Ectodermal cell (in vitro differentiated cells): ENCODE data around the gene TNFAIP1.
"Not testable (repeated sequence)": the region's sequence is repeated elsewhere in the genome, so short reads cannot be mapped to it uniquely, and the experiment has no call there.

Source experiments
- H3K27ac ChIP-seq: 2 replicates; pipeline ENCODE4 v1.7.0; 2013; ENCODE audit warnings: mild to moderate bottlenecking, low read depth, low read length; ENCODE audit not compliant: insufficient read depth, poor library complexity, severe bottlenecking
- H3K27me3 ChIP-seq: 2 replicates; pipeline ENCODE4 v1.7.0; 2013; ENCODE audit warnings: mild to moderate bottlenecking, low read length; ENCODE audit not compliant: insufficient read depth, control insufficient read depth, poor library complexity, severe bottlenecking
- H3K36me3 ChIP-seq: one replicate; pipeline ENCODE4 v1.7.0; 2013; ENCODE audit warnings: low read length; ENCODE audit not compliant: control insufficient read depth, insufficient read depth
- H3K4me1 ChIP-seq: one replicate; pipeline ENCODE4 v1.7.0; 2013; ENCODE audit warnings: low read length; ENCODE audit not compliant: control insufficient read depth, insufficient read depth
- H3K4me3 ChIP-seq: 2 replicates; pipeline ENCODE4 v1.7.0; 2013; ENCODE audit warnings: low read depth, low read length, control low read depth; ENCODE audit not compliant: insufficient read depth
- H3K9me3 ChIP-seq: 2 replicates; pipeline ENCODE4 v1.7.0; 2013; ENCODE audit warnings: mild to moderate bottlenecking, low read length, moderate library complexity; ENCODE audit not compliant: control insufficient read depth
- WGBS, 2 experiments: methylation state at CpG; one replicate each; pipeline ENCODE4 v1.1.7; 2013; ENCODE audit warnings: missing lambda C conversion rate in 2 of 2; 5-methylcytosine and 5-hydroxymethylcytosine counted together

Gene TNFAIP1

DNA sequence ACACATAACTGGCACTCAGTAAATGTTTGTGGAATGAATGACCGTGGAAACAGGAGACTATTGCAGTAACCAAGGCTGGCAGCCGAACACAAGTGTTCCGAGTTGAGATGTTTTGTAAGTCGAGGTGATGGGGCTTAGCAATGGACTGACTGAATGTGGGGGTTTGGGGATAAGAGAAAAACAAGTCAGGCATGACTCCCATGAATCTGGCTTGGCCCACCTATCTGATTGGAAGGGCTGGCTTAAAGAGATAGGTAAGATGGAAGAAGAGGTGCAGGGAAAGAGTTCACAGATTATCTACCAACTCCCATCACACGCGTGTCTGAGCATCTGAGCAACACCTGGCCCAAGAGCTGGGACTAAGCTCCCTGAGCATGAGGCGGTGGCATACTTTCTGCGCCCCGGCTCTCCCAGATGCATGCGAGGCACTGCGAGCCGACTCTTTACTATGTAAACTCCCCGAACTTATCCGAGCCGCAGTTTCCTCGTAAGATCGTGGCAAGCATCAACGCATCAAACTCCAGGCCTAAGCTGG lies 828 bp upstream of the TNFAIP1 start:
- Histone ChIP-seq H3K27me3 (no peaks in the 10 kb centered on the region), H3K27ac (peak overlapping the region; percentile 81), H3K4me3 (peak overlapping the region; percentile 98), H3K36me3 (no peaks in the 10 kb centered on the region), H3K9me3 (no peaks in the 10 kb centered on the region), H3K4me1 (peaks cover 12% of the 10 kb centered on the region)
- 20 to 21% methylated on average over 18 of the region's 18 CpGs for WGBS, 2 experiments

DNA sequence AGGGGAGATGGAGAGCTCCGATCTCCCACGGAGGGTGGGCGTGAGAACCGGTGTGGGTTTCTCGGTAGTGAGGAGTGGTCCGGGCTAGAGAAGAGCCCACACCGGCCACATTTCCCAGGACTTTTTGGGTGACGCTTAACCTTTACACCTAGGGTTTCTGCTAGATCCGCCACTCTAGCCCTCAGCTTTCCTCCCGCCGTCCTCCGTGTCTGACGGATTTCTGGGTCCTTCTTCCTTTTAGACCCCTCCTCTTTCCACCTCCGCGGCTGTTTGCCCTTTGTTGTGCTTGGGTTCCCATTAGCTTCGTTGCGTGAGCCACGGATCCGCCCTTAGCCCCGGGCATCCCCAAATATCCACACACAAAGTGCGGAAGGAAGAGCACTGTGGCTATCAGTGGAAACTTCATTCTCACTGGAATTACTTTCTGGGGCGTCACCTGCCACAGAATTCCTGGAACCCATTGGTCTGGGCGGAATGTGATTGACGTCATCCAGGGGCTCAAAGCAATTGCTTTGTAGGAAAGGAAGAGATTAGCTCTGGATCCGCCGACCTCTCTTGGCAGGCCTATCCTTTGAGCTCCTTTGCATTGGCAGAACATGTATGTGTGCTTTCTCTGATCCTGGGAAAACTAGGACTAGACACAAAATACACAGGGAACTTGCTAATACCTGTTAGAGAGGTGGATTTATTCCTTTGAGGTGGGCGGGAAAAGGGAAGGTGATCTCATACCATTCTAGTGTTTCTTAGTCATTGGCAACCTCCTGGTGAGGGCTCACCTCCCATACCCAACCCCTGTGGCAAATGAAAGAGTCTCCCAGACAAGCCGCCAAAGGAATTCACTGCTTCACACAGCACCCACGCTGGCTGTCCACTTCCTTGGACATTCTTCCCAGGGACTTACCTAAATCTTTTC lies 654 bp downstream of the TNFAIP1 start:
- Histone ChIP-seq H3K4me3 (peak overlapping the region; percentile 98), H3K36me3 (no peaks in the 10 kb centered on the region), H3K27me3 (no peaks in the 10 kb centered on the region), H3K4me1 (peaks cover 12% of the 10 kb centered on the region), H3K27ac (peak overlapping the region; percentile 94), H3K9me3 (no peaks in the 10 kb centered on the region)
- 3 to 5% methylated on average over 29 of the region's 29 CpGs for WGBS, 2 experiments

DNA sequence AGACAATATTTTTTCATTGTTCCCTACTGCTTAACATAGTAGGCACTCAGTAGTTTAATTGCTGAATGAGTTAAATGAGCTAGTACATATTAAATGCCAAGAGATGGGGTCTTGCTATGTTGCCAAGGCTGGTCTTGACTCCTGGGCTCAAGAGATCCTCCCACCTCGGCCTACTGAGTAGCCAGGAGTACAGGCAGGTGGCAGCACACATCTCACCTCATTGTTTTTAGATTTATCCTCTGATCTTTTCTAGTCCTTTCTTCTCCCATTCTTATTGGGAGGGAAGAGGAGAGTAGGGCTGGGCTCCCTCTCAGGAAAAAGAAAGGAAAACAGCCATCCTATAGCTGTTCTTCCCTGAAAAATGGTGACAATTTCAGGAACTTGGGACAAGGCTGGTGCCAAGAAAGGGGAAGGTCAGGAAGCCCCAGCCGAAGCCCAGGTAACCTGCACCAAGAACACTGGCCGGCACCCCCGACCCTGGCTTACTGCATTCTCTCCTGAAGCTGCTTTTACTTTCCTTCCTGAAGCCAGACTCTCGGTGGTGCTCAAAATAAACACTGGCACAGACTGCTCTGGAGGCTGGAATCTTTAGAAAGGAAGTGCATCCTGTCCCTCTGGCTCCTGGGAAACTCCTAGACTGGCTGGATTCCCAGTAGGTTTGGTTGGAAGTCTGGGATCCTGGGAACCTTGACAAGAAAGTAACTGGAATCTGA lies 2.7 kb downstream of the TNFAIP1 start:
- Histone ChIP-seq H3K27me3 (no peaks in the 10 kb centered on the region), H3K9me3 (no peaks in the 10 kb centered on the region), H3K27ac (no peak overlapping the region), H3K36me3 (peaks cover 16% of the 10 kb centered on the region), H3K4me1 (peaks cover 12% of the 10 kb centered on the region), H3K4me3 (no peak overlapping the region)
- 87 to 92% methylated on average over 5 of the region's 5 CpGs for WGBS, 2 experiments

DNA sequence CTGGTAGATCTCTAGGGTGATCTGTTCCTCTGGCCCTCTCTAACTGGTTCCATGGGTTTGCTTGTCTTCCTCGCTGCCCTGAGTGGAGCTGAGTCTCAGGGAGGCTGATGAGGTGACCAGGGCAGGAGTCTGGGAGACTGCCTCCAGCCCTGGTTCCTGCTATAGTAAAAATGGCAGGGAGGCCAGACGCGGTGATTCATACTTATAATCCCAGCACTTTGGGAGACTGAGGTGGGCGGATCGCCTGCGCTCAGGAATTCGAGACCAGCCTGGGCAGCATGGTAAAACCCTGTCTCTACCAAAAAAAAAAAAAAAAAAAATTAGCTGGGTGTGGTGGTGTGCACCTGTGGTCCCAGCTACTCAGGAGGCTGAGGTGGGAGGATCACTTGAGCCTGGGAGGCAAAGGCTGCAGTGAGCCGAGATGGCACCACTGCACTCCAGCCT lies 3.2 kb downstream of the TNFAIP1 start:
- not testable (repeated sequence) for H3K27ac ChIP-seq, H3K4me3 ChIP-seq, H3K9me3 ChIP-seq, H3K27me3 ChIP-seq
- H3K36me3 ChIP-seq, result peaks cover 20% of the 10 kb centered on the region
- WGBS, 2 experiments, result 94 to 96% methylated on average over 8 of the region's 8 CpGs
- peaks cover 12% of the 10 kb centered on the region for H3K4me1 ChIP-seq

DNA sequence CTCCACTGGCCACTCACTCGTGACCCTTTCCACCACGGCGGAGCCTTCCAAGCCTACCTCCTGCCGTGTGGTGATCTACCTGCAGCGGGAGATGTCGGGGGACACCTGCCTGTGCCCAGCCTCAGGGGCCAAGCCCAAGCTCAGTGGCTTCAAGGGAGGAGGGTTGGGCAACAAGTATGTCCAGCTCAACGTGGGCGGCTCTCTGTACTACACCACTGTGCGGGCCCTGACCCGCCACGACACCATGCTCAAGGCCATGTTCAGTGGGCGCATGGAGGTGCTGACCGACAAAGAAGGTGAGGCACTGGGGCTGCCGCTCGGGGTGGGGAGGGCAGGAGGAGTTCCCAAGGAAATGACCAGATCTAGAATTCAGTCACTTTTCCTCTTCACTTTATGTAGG lies 3.9 kb downstream of the TNFAIP1 start:
- Histone ChIP-seq H3K27me3 (no peaks in the 10 kb centered on the region), H3K36me3 (peaks cover 22% of the 10 kb centered on the region), H3K9me3 (no peaks in the 10 kb centered on the region), H3K4me1 (peaks cover 10% of the 10 kb centered on the region), H3K4me3 (no peak overlapping the region), H3K27ac (no peak overlapping the region)
- WGBS, 2 experiments, result 95% methylated on average over 15 of the region's 15 CpGs

DNA sequence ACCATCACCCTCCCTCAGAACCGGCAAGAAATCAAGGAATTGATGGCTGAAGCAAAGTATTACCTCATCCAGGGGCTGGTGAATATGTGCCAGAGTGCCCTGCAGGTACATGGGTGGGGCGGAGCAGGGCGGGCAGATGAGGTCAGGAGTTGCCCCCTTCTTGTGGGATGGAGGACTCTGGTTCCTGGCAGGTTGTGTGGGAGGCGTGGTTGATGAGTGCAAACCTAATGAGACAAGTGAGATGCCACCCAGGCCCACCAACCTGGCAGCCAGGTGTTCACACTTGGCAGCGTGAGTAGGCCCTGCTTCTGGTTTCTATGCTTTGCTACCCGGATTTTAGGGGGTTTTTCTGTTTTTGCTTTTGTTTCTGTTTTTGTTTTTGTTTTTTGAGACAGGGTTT lies 4.8 kb downstream of the TNFAIP1 start:
- whole genome bisulfite sequencing, 2 experiments, result 94 to 95% methylated on average over 6 of the region's 6 CpGs
- Histone ChIP-seq H3K27me3 (no peaks in the 10 kb centered on the region), H3K36me3 (peaks cover 29% of the 10 kb centered on the region), H3K4me1 (peaks cover 7% of the 10 kb centered on the region), H3K4me3 (no peak overlapping the region), H3K9me3 (no peaks in the 10 kb centered on the region), H3K27ac (no peak overlapping the region)

DNA sequence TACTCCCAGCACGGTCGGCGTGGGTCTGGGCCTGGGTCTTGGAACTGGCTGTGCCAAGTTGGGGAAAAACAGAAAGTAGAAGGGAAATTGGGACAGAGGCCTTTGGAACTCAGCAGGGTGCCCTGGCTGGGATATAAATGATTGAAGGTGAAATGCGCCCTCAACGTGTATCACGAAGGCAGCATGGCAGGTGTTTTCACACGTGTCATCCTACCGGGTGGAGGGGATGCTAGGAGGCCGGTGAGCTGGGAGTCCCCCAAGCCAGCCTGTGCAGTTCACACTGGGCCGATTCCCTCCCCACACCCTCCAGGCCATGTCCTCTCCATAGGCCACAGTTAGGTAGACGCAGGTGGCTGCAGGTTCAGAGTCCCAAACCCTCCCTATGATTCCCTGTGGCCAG lies 6.0 kb downstream of the TNFAIP1 start:
- peaks cover 11% of the 10 kb centered on the region for H3K4me1 ChIP-seq
- H3K27me3 ChIP-seq, result no peaks in the 10 kb centered on the region
- peaks cover 35% of the 10 kb centered on the region for H3K36me3 ChIP-seq
- H3K4me3 ChIP-seq, result no peak overlapping the region
- H3K9me3 ChIP-seq, result no peaks in the 10 kb centered on the region
- no peak overlapping the region for H3K27ac ChIP-seq
- 95% methylated on average over 11 of the region's 11 CpGs for WGBS, 2 experiments

DNA sequence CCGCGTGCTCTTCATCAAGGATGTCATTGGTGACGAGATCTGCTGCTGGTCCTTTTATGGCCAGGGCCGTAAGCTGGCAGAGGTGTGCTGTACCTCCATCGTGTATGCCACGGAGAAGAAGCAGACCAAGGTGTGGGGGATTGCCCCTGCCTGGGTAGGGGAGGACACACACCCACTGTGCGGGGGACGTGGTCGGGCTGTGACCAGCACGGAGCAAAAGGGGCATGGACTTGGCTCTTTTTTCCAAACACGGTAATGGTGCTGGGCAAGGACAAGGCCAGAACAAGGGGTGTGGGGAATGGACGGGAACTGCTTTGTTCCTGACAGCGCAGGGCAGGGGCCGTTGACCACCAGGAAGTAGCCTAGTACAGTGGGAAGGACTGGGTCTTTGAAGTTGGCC lies 6.8 kb downstream of the TNFAIP1 start:
- WGBS, 2 experiments, result 96% methylated on average over 14 of the region's 14 CpGs
- no peak overlapping the region for H3K4me3 ChIP-seq

DNA sequence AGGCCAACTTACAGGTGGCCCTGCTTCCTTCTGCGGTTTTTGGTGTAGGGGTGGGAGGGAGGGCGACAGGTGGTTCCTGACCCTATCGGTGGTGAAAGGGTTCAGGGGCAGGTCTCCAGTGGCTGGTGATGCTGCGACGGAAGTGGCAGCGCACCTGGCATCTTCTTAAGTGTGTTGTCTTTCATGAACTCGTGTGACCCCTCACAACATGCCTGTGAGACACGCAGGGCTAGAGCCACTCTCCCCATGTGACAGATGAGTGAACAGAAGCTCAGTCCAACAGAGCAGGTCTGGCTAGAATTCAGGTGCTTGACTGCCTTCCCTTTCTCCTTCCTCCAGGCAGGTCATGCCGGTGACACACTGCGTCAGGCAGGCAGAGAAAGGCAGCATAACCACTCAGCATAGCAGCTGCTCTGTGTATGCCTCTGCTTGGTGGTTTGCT lies 8.0 kb downstream of the TNFAIP1 start:
- no peak overlapping the region for H3K4me3 ChIP-seq
- peaks cover 4% of the 10 kb centered on the region for H3K4me1 ChIP-seq
- H3K27me3 ChIP-seq, result no peaks in the 10 kb centered on the region
- peaks cover 35% of the 10 kb centered on the region for H3K36me3 ChIP-seq
- WGBS, 2 experiments, result 92 to 97% methylated on average over 10 of the region's 10 CpGs
- no peaks in the 10 kb centered on the region for H3K9me3 ChIP-seq
- H3K27ac ChIP-seq, result no peak overlapping the region

More for the DNA sequence above, 6.8 kb downstream of the TNFAIP1 start:
- Histone ChIP-seq H3K27me3 (no peaks in the 10 kb centered on the region), H3K27ac (no peak overlapping the region), H3K4me1 (peaks cover 4% of the 10 kb centered on the region), H3K9me3 (no peaks in the 10 kb centered on the region), H3K36me3 (peaks cover 35% of the 10 kb centered on the region)

DNA sequence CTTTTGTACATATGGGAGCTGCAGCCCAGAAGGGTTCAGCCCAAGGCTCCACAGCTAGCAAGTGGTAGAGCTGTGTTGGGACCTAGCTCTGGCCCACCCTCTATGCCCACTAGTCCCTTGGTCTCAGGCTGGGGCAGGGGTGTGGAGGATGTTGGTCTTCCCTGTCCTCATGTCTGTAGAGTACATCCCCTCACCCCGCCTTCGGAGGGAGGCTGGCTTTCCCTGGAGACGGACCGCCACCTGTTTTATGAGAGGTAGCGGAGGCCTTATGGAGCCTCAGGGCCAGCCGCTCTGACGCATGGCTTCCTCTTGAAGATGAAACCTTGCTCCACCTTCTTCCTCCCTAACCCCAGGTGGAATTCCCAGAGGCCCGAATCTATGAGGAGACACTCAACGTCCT lies 8.4 kb downstream of the TNFAIP1 start:
- Histone ChIP-seq H3K27me3 (no peaks in the 10 kb centered on the region), H3K27ac (no peak overlapping the region), H3K36me3 (peaks cover 35% of the 10 kb centered on the region), H3K9me3 (no peaks in the 10 kb centered on the region), H3K4me3 (no peak overlapping the region), H3K4me1 (peaks cover 4% of the 10 kb centered on the region)
- WGBS, 2 experiments, result 95 to 96% methylated on average over 9 of the region's 9 CpGs
